Upper lobe of right lung (tissue), 1 donor: Measurements from ENCODE around the gene NHERF2. TPM values are rescaled to one million over a fixed set of nuclear protein-coding genes. Genes with fewer than 3 reads are reported as not detected.

Experiments
- ATAC-seq: fragments of 200-7000 bp; cut with Tn5 transposase; one replicate; pipeline ENCODE4 v1.9.1; 2020; ENCODE audit warnings: mild to moderate bottlenecking, moderate library complexity
- DNase-seq: peaks from one replicate; pipeline ENCODE4 v3.0.0-alpha.2; 2020
- H3K27ac ChIP-seq: fragments of 200-600 bp; one replicate; pipeline ENCODE4 v1.8.0; 2022
- H3K27me3 ChIP-seq: fragments of 200-600 bp; one replicate; pipeline ENCODE4 v1.8.0; 2022; ENCODE audit warnings: mild to moderate bottlenecking
- H3K36me3 ChIP-seq: fragments of 200-600 bp; one replicate; pipeline ENCODE4 v1.8.0; 2022
- H3K4me1 ChIP-seq: fragments of 200-600 bp; one replicate; pipeline ENCODE4 v1.8.0; 2022
- H3K4me3 ChIP-seq: fragments of 200-600 bp; one replicate; pipeline ENCODE4 v1.8.0; 2022; ENCODE audit warnings: mild to moderate bottlenecking
- H3K9me3 ChIP-seq: fragments of 200-600 bp; one replicate; pipeline ENCODE4 v1.8.0; 2022
- intact Hi-C: fragments of 100-400 bp; cut with DNase I; formaldehyde crosslinking; loops from one replicate; pipeline ENCODE4 v1.11.0; 2022
- total RNA-seq: library from RNA; stranded (reverse); fragmentation: NEBNext Ultra II Directional; extraction: Animal tissue kit (Norgen Biotek cat#: 25700); gene quantifications from one replicate; pipeline ENCODE4 v1.2.1, GENCODE V29; 2021
- TF ChIP-seq, protein P1 (sequence below): fragments of 200-600 bp; IDR thresholded peaks from one replicate; pipeline ENCODE4 v1.8.0; 2022; ENCODE audit warnings: antibody characterized with exemption
- donor health status: DM: no; HTN: yes; CAD: no; lungs with severe emphysema.

The NHERF2 gene
- total RNA-seq, 1 donor from 2014 or later, result 363 TPM

DNA sequence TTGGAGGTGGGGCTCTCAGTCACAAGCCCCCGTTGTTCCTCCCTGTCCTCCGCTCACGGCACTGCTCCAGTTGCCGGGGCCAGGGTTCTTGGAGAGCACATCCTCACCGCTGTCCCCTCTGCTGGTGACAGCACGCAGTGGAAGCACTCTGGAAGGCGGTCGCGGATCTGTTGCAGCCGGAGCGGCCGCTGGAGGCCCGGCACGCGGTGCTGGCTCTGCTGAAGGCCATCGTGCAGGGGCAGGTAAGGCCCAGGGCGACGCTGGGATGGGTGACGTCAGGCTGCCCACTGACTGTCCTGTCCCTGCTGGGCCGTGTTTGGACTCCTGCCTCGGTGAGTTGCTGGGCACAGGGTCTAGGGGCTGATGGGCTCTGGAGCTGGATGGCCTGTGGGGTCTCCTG is 26.5 kb downstream of the NHERF2 start:
- no peak for ATAC-seq
- no peaks in the 10 kb centered on the region for H3K27me3 ChIP-seq
- H3K4me3 ChIP-seq, result no peak overlapping the region
- peaks cover 60% of the 10 kb centered on the region for H3K36me3 ChIP-seq
- no peak overlapping the region for H3K27ac ChIP-seq
- peaks cover 7% of the 10 kb centered on the region for H3K4me1 ChIP-seq
- TF ChIP-seq, protein P1, sequence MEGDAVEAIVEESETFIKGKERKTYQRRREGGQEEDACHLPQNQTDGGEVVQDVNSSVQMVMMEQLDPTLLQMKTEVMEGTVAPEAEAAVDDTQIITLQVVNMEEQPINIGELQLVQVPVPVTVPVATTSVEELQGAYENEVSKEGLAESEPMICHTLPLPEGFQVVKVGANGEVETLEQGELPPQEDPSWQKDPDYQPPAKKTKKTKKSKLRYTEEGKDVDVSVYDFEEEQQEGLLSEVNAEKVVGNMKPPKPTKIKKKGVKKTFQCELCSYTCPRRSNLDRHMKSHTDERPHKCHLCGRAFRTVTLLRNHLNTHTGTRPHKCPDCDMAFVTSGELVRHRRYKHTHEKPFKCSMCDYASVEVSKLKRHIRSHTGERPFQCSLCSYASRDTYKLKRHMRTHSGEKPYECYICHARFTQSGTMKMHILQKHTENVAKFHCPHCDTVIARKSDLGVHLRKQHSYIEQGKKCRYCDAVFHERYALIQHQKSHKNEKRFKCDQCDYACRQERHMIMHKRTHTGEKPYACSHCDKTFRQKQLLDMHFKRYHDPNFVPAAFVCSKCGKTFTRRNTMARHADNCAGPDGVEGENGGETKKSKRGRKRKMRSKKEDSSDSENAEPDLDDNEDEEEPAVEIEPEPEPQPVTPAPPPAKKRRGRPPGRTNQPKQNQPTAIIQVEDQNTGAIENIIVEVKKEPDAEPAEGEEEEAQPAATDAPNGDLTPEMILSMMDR, result no peak
- intact Hi-C loops, result no loop called here
- no peaks in the 10 kb centered on the region for H3K9me3 ChIP-seq
- no peak for DNase-seq

DNA sequence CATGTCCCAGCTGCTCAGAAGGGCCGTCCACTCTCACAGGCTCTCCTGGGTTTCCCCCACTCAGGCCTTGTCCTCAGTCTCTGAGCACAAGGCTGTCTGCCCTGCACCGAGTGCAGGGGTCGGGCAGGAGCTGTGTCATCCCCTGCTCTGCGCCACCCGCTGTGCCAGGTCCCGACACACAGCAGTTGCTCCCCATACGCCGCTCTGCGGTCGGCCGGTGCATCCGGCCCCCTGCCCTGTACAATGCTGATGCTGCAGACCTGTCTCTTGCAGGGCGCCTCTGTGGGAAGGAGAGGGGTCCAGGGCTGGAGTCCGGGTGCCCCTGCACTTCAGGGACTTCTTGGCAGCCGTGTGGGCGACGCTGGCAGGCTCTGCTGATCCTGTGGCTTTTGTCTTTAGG is 27.2 kb downstream of the NHERF2 start:
- intact Hi-C loops, result no loop called here
- Histone ChIP-seq H3K9me3 (no peaks in the 10 kb centered on the region), H3K4me1 (peaks cover 3% of the 10 kb centered on the region), H3K27me3 (no peaks in the 10 kb centered on the region), H3K36me3 (peaks cover 60% of the 10 kb centered on the region), H3K27ac (no peak overlapping the region), H3K4me3 (no peak overlapping the region)
- ATAC-seq (no peak), DNase-seq (no peak)
- TF ChIP-seq, protein P1, result no peak

DNA sequence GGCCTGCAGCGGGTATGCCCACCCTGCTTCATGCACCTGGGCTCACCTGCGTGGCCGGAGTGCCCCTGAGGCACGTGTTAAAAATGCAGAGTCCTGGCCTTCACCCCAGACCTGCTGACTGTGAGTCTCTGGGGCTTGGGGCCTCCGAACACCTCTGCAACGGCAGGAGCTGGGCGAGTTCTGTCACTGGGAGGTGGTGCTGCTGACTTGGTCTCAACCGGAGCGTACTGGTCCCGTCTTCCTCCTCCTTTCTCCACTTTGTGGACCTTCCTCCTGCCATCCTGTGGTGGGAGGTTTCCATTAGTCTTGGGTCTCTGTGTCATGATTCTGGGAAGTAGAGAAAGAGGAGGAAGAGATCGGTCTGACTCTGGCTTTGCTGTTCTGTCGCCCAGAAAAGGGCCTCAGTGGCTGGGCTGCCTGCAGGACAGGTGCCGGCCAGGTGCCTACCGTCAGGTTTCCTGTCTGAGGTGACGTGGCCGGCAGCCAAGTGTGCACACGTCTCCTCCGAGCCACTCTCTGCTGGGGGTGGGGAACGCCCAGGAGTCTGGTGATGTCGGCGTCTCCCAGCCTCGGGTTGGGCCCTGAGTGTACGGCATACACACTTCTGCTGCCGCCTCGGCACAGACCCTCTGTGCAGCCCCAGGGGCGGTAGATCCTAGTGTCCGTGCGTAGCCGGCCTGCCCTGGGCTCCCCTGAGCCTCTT is 28.0 kb downstream of the NHERF2 start:
- TF ChIP-seq, protein P1, result no peak
- peaks cover 62% of the 10 kb centered on the region for H3K36me3 ChIP-seq
- peak; percentile 56 for ATAC-seq
- H3K4me1 ChIP-seq, result no peaks in the 10 kb centered on the region
- intact Hi-C loops, result no loop called here
- H3K27ac ChIP-seq, result no peak overlapping the region
- DNase-seq, result peak; percentile 81
- H3K27me3 ChIP-seq, result no peaks in the 10 kb centered on the region
- H3K4me3 ChIP-seq, result no peak overlapping the region
- H3K9me3 ChIP-seq, result no peaks in the 10 kb centered on the region

DNA sequence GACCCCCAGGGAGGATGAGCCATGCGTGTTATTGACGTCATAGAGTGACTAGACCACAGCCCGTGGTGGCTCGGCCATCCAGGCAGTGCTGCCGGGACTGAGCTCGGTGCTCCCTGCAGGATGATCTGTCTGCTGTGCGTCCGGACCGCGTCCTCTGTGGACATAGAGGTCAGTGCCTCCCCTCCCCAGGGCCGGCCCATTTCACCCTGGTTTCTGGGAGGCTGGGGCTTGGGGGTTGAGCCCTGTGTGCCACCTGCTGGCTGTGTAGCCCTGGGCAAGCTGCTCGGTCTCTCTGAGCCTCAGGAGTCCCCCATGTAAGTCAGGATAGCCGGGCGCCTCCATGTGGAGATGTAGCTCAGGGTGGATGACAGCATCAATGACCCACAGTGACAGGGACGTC is 29.4 kb downstream of the NHERF2 start:
- H3K9me3 ChIP-seq, result no peaks in the 10 kb centered on the region
- peak; percentile 55 for ATAC-seq
- peaks cover 68% of the 10 kb centered on the region for H3K36me3 ChIP-seq
- DNase-seq, result no peak
- TF ChIP-seq, protein P1, result peak; percentile 40
- H3K27me3 ChIP-seq, result no peaks in the 10 kb centered on the region
- no peak overlapping the region for H3K27ac ChIP-seq
- H3K4me3 ChIP-seq, result no peak overlapping the region
- no peaks in the 10 kb centered on the region for H3K4me1 ChIP-seq
- intact Hi-C loops, result no loop called here

DNA sequence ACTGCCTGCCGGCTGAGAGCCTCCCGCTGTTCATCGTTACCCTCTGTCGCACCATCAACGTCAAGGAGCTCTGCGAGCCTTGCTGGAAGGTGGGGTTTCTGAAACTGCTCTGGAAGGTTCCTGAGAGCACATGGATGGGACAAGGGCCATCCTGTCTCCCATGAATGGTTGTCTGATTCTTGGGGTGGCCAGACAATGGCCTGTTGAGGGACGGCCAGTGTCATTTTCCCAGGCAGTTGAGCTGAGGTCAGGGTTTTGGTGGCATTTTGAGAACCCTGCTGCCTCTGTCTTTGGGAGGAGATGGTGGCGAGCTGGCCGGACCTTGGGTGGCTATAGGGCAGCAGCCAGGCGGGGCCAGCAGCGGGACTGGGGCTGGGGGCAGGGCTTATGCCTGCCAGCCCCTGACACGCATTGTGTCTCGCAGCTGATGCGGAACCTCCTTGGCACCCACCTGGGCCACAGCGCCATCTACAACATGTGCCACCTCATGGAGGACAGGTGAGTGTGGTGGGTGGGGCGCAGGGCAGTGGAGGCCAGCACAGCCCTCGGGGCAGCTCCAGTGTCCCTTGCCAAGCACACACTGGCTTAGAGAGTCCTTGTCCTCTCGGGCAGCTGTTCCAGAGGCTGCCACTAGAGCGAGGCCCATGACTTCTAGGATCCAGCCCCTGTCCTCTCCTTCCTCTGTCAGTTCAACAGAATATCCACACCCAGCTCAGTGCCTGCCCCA is 30.1 kb downstream of the NHERF2 start:
- Histone ChIP-seq H3K9me3 (no peaks in the 10 kb centered on the region), H3K4me1 (no peaks in the 10 kb centered on the region), H3K27me3 (no peaks in the 10 kb centered on the region), H3K27ac (no peak overlapping the region), H3K4me3 (no peak overlapping the region), H3K36me3 (peaks cover 64% of the 10 kb centered on the region)
- TF ChIP-seq, protein P1, result no peak
- intact Hi-C loops, result no loop called here
- DNase-seq (no peak), ATAC-seq (peak; percentile 5)
